Muscle of arm (tissue), 12 donors: ENCODE results near the gene CREB5. TPM values are rescaled to one million over a fixed set of nuclear protein-coding genes. Genes with fewer than 3 reads are reported as not detected.

Source experiments
- DNase-seq: peaks from one replicate; pipeline ENCODE4 v3.0.0-alpha.2; 2013
- polyA plus RNA-seq, 12 donors: library from polyadenylated mRNA; unstranded; fragments of 120-200 nt; gene quantifications; one replicate each; pipeline ENCODE4 v1.2.1, GENCODE V29; 2013; ENCODE audit not compliant: insufficient read length in 12 of 12

Gene CREB5
- polyA plus RNA-seq, 12 donors, result 21.9 to 65.7 (median 34.2) TPM

GRCh38 chr7:28675429-28675828 is 263.1 kb downstream of the CREB5 start:
- DNase-seq, result no peak

- DNase-seq, result no peak
Observed at GRCh38 chr7:28677668-28678067, 265.4 kb downstream of the CREB5 start.

- no peak for DNase-seq
Observed at GRCh38 chr7:28678431-28678965, 266.2 kb downstream of the CREB5 start.

GRCh38 chr7:28681693-28682310 is 269.5 kb downstream of the CREB5 start:
- DNase-seq, result no peak

- no peak for DNase-seq
Observed at GRCh38 chr7:28682801-28683200, 270.5 kb downstream of the CREB5 start.

GRCh38 chr7:28684650-28685241 is 272.4 kb downstream of the CREB5 start:
- DNase-seq, result no peak

GRCh38 chr7:28685242-28685643 is 272.9 kb downstream of the CREB5 start:
- DNase-seq, result no peak

GRCh38 chr7:28685644-28686417 is 273.5 kb downstream of the CREB5 start:
- DNase-seq, result peak; percentile 100

- DNase-seq, result peak; percentile 88
Observed at GRCh38 chr7:28686418-28686800, 274.1 kb downstream of the CREB5 start.

- no peak for DNase-seq
Observed at GRCh38 chr7:28687537-28687936, 275.2 kb downstream of the CREB5 start.

GRCh38 chr7:28688174-28688573 is 275.9 kb downstream of the CREB5 start:
- DNase-seq, result no peak

GRCh38 chr7:28688651-28689050 is 276.3 kb downstream of the CREB5 start:
- no peak for DNase-seq

- DNase-seq, result no peak
Observed at GRCh38 chr7:28695300-28696295, 283.3 kb downstream of the CREB5 start.

- no peak for DNase-seq
Observed at GRCh38 chr7:28697913-28698563, 285.7 kb downstream of the CREB5 start.

- no peak for DNase-seq
Observed at GRCh38 chr7:28698840-28699239, 286.5 kb downstream of the CREB5 start.

- DNase-seq, result no peak
Observed at GRCh38 chr7:28700096-28700495, 287.8 kb downstream of the CREB5 start.

- DNase-seq, result no peak
Observed at GRCh38 chr7:28700790-28701203, 288.5 kb downstream of the CREB5 start.

- peak; percentile 69 for DNase-seq
Observed at GRCh38 chr7:28701731-28702130, 289.4 kb downstream of the CREB5 start.

GRCh38 chr7:28702171-28702570 is 289.9 kb downstream of the CREB5 start:
- no peak for DNase-seq

GRCh38 chr7:28703037-28703765 is 290.9 kb downstream of the CREB5 start:
- DNase-seq, result no peak
